AG04450 (cell line): ENCODE data around the gene CPLX1. TPM values are rescaled to one million over a fixed set of nuclear protein-coding genes. Genes with fewer than 3 reads are reported as not detected.
"Not testable (repeated sequence)": the region's sequence is repeated elsewhere in the genome, so short reads cannot be mapped to it uniquely, and the experiment has no call there.

Experiments
- CTCF ChIA-PET: fragments of 300-600, 350-600 bp; formaldehyde crosslinking; extraction: SDS; loops from one replicate; lab custom pipeline; 2022; ENCODE audit warnings: antibody characterized with exemption, inconsistent platforms; lab: Charles Lee
- POLR2A ChIA-PET: fragments of 350-600 bp; formaldehyde crosslinking; extraction: SDS; loops from one replicate; lab custom pipeline; 2021; ENCODE audit warnings: antibody characterized with exemption, inconsistent platforms; lab: Yijun Ruan, JAX
- DNase-seq: peaks from one replicate; pipeline ENCODE4 v3.0.0-alpha.2; 2011; ENCODE audit warnings: low read depth, low spot score
- H3K27ac ChIP-seq: one replicate; pipeline ENCODE4 v1.5.1; 2012; ENCODE audit warnings: low read depth, low read length, control low read depth
- H3K27me3 ChIP-seq: one replicate; pipeline ENCODE4 v1.6.0; 2012; ENCODE audit warnings: low read length; ENCODE audit not compliant: control insufficient read depth, insufficient read depth
- H3K4me3 ChIP-seq: 2 replicates; pipeline ENCODE4 v1.5.1; 2011; ENCODE audit warnings: mild to moderate bottlenecking, low read depth, low read length, control low read depth
- H3K9me3 ChIP-seq: 2 replicates; pipeline ENCODE4 v1.5.1; 2012; ENCODE audit warnings: low read length; ENCODE audit not compliant: control insufficient read depth, insufficient read depth
- CTCF ChIP-seq: IDR thresholded peaks from 2 replicates; pipeline ENCODE4 v1.5.1; 2011; ENCODE audit warnings: low read depth, low read length, control low read depth, inconsistent platforms
- polyA plus RNA-seq: library from polyadenylated mRNA; depleted of rRNA; stranded (reverse); fragments of >200 nt; gene quantifications from 2 replicates; pipeline ENCODE4 v1.2.3, GENCODE V29; 2011

The CPLX1 gene
- polyA plus RNA-seq, 1 experiment = not detected

- POLR2A ChIA-PET = interaction anchor here (0.7 kb wide), 1 partner anchor 218 kb away, joined by 3 read pairs; no protein-coding TSS in a partner anchor
- no peak overlapping the region for H3K4me3 ChIP-seq
- TF ChIP-seq CTCF = no peak
Observed at GRCh38 chr4:776743-777441, 49.0 kb downstream of the CPLX1 start.

GRCh38 chr4:775485-775884 is 50.4 kb downstream of the CPLX1 start:
- POLR2A ChIA-PET, H3K27me3 ChIP-seq, H3K27ac ChIP-seq, DNase-seq, H3K4me3 ChIP-seq, H3K9me3 ChIP-seq, CTCF ChIA-PET: not testable (repeated sequence)

More at GRCh38 chr4:776743-777441, 49.0 kb downstream of the CPLX1 start:
- Histone ChIP-seq H3K9me3 (peaks cover 5% of the 10 kb centered on the region; the same call in 1 of the 2 replicates), H3K27me3 (no peaks in the 10 kb centered on the region), H3K27ac (no peak overlapping the region)
- CTCF ChIA-PET = interaction anchor here (1.4 kb wide), 1 partner anchor 35 kb away, joined by 4 read pairs; no protein-coding TSS in a partner anchor
- no peak for DNase-seq

GRCh38 chr4:774419-775092 is 51.4 kb downstream of the CPLX1 start:
- DNase-seq, H3K27me3 ChIP-seq, POLR2A ChIA-PET, H3K27ac ChIP-seq, H3K9me3 ChIP-seq, H3K4me3 ChIP-seq: not testable (repeated sequence)
- CTCF ChIA-PET = interaction anchor here (1.7 kb wide), 1 partner anchor 33 kb away, joined by 5 read pairs; no protein-coding TSS in a partner anchor

GRCh38 chr4:773214-773613 is 52.7 kb downstream of the CPLX1 start:
- no peak for TF ChIP-seq CTCF
- ChIA-PET CTCF (no interaction called here), POLR2A (no interaction called here)
- H3K9me3 ChIP-seq = peaks cover 3% of the 10 kb centered on the region; the same call in 1 of the 2 replicates
- no peak overlapping the region for H3K4me3 ChIP-seq
- H3K27ac ChIP-seq = no peak overlapping the region
- DNase-seq = no peak
- H3K27me3 ChIP-seq = no peaks in the 10 kb centered on the region

- POLR2A ChIA-PET = no interaction called here
- no peak for DNase-seq
- Histone ChIP-seq H3K27ac (no peak overlapping the region), H3K4me3 (no peak overlapping the region), H3K27me3 (no peaks in the 10 kb centered on the region), H3K9me3 (peaks cover 3% of the 10 kb centered on the region; the same call in 1 of the 2 replicates)
- CTCF ChIA-PET = no interaction called here
- no peak for TF ChIP-seq CTCF
Observed at GRCh38 chr4:772776-773175, 53.2 kb downstream of the CPLX1 start.

GRCh38 chr4:772118-772517 is 53.8 kb downstream of the CPLX1 start:
- TF ChIP-seq CTCF = no peak
- POLR2A ChIA-PET = no interaction called here
- DNase-seq = no peak
- Histone ChIP-seq H3K9me3 (peaks cover 3% of the 10 kb centered on the region; the same call in 1 of the 2 replicates), H3K27me3 (no peaks in the 10 kb centered on the region), H3K27ac (no peak overlapping the region), H3K4me3 (no peak overlapping the region)
- CTCF ChIA-PET = no interaction called here
